WERI-Rb-1 (cell line): ENCODE measurements around the gene ARID5A.

ENCODE experiments used
- DNase-seq: peaks from one replicate; pipeline ENCODE4 v3.0.0-alpha.2; 2020
- H3K27ac ChIP-seq: fragments of 250-450 bp; sonication (Bioruptor Pico); 2 replicates; pipeline ENCODE4 v1.5.1; 2020; ENCODE audit warnings: mild to moderate bottlenecking, moderate library complexity
- H3K27me3 ChIP-seq: fragments of 250-450 bp; sonication (Bioruptor Pico); 2 replicates; pipeline ENCODE4 v1.5.1; 2021; ENCODE audit warnings: mild to moderate bottlenecking, low read depth, moderate library complexity; ENCODE audit not compliant: insufficient read depth, severe bottlenecking
- H3K36me3 ChIP-seq: fragments of 250-450 bp; sonication (Bioruptor Pico); 2 replicates; pipeline ENCODE4 v1.5.1; 2020; ENCODE audit warnings: mild to moderate bottlenecking, moderate library complexity
- H3K4me3 ChIP-seq: 2 replicates; pipeline ENCODE4 v1.5.1; 2011; ENCODE audit warnings: low read depth, mild to moderate bottlenecking, control low read depth, low read length
- H3K9me3 ChIP-seq: fragments of 250-450 bp; sonication (Bioruptor Pico); 2 replicates; pipeline ENCODE4 v1.5.1; 2021; ENCODE audit warnings: mild to moderate bottlenecking, moderate library complexity; ENCODE audit not compliant: severe bottlenecking
- CTCF ChIP-seq: IDR thresholded peaks from 2 replicates; pipeline ENCODE4 v1.5.1; 2011; ENCODE audit warnings: low read depth, mild to moderate bottlenecking, control low read depth, inconsistent platforms, low read length

ARID5A gene

GRCh38 chr2:96530474-96531357, 5.8 kb upstream of the ARID5A start:
- Histone ChIP-seq H3K9me3 (no peaks in the 10 kb centered on the region), H3K4me3 (no peak overlapping the region), H3K27ac (no peak overlapping the region), H3K27me3 (no peaks in the 10 kb centered on the region), H3K36me3 (no peaks in the 10 kb centered on the region)
- no peak for TF ChIP-seq CTCF
- no peak for DNase-seq

DNA sequence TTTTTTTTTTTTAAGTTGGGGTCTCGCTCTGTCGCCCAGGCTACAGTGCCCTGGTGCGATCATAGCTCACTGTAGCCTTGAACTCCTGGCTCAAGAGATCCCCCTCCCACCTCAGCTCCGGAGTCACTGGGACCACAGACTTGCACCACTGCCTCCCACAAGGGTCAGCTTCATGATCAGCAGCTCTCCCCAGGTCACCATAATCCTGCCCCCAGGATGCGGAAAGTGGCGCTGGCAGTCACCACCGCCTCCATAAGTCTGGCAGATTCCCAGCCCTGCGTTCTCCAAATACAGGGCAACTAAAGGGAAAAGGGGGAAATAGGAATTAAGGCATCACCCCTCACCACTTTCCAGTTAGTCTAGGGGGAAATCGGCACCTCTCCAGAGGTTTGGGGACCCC, 5.2 kb upstream of the ARID5A start:
- peak overlapping the region; percentile 40 for H3K4me3 ChIP-seq
- no peaks in the 10 kb centered on the region for H3K36me3 ChIP-seq
- H3K27me3 ChIP-seq, result no peaks in the 10 kb centered on the region
- no peaks in the 10 kb centered on the region for H3K9me3 ChIP-seq
- TF ChIP-seq CTCF, result no peak
- H3K27ac ChIP-seq, result no peak overlapping the region
- DNase-seq, result no peak

- TF ChIP-seq CTCF, result no peak
- H3K27ac ChIP-seq, result no peak overlapping the region
- no peaks in the 10 kb centered on the region for H3K36me3 ChIP-seq
- H3K27me3 ChIP-seq, result no peaks in the 10 kb centered on the region
- H3K4me3 ChIP-seq, result peak overlapping the region; percentile 40
- peak; percentile 83 for DNase-seq
- H3K9me3 ChIP-seq, result no peaks in the 10 kb centered on the region
Observed at GRCh38 chr2:96531872-96532505, 4.6 kb upstream of the ARID5A start.

DNA sequence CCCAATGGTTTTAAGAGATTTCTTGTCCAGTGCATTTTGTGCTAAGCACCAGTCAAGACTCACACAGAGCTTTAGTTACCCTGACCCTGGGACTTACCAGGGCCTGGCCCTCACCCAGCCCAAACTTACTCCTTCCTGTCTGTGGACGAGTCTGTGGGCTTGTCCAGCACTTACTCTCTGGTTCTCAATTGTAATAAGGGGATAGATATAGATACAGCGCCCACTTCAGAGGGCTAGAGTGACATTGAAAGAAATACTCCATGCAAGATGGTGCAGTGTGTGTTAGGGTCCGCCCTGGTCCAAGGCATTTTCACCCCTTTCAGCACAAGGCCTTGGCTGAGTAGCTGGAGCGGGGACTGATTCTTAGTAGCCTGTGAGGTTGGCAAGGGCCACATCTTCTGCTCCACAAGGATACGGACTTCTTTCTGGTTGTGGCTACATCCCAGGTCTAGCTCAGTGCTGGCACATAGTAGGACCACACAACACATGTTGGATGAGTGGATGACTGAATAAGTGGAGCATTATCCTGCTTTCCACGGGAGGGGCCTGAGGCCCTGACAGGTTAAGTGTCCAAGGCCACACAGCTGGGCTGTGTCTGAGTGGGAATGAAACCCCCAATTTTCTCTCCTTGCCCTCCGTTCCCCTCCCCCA, 3.8 kb upstream of the ARID5A start:
- no peaks in the 10 kb centered on the region for H3K36me3 ChIP-seq
- H3K27me3 ChIP-seq, result peaks cover 7% of the 10 kb centered on the region
- H3K27ac ChIP-seq, result no peak overlapping the region
- DNase-seq, result no peak
- no peaks in the 10 kb centered on the region for H3K9me3 ChIP-seq
- H3K4me3 ChIP-seq, result no peak overlapping the region
- TF ChIP-seq CTCF, result no peak

- H3K9me3 ChIP-seq, result no peaks in the 10 kb centered on the region
- H3K4me3 ChIP-seq, result no peak overlapping the region
- no peak for TF ChIP-seq CTCF
- DNase-seq, result no peak
- peaks cover 13% of the 10 kb centered on the region for H3K27me3 ChIP-seq
- H3K36me3 ChIP-seq, result no peaks in the 10 kb centered on the region
- no peak overlapping the region for H3K27ac ChIP-seq
Observed at GRCh38 chr2:96533292-96534073, 3.1 kb upstream of the ARID5A start.
